ENCODE results near the gene ACADM. TPM values are rescaled to one million over a fixed set of nuclear protein-coding genes. Genes with fewer than 3 reads are reported as not detected.

Gene ACADM
- total and polyA plus RNA-seq, 2 of the 13 experiments (the other 11 are each of a cell fraction or from before 2014, with no cell fraction given): 43.7 to 92.2 TPM

DNA sequence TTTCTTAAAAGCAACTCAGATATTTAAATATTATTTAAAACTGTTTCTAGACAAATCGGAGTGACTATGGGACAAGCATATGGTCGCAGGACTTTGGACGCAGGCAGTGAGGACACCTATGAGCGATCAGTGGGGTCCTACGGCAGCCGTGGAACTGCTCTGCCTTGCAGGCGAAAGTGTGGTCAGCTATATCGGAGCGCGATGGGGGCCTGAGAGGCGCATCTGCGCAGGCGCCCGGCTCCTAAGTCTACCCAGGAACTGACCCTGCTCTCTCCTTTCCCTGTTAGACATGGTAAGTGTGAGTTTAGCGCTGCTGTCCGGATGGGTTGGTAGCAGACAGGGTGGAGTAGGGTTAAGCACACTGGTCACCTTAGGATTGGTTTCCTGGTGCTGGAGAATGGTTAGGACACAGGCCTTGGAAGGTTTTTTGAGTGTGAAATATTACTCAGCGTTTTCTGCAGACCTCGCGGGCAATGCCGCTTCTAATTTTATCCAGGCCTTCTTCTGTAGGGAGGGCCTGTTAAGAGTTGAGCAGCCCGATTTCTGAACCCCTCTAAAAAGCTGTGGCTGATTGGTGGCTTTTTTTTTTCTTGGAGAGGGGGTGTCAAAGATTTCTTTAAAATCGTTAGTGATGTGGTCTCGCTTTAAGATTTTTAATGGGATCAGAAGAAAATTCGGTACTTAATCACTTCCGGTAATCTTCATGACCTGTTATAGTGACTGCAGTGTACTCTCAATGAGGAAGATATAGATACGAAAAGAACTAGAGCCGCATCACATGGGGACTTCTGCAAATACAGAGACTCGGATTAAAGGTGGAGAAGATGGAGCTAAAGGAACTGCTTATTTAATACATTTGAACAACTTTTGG, 61.7 kb downstream of the ACADM start, which contains the start of gene RABGGTB (continued):
- TF ChIP-seq CREB1 (IDR thresholded peaks at IDR 0.05): no peak
- peak; percentile 76 for TF ChIP-seq CREB1 (CRISPR knock-in tag; IDR thresholded peaks at IDR 0.05)
- peak; percentile 71 for TF ChIP-seq ZNF800 (CRISPR knock-in tag; IDR thresholded peaks at IDR 0.05)
- TF ChIP-seq ZNF414 (CRISPR knock-in tag; IDR thresholded peaks at IDR 0.05): no peak
- TF ChIP-seq NONO (IDR thresholded peaks at IDR 0.05): no peak
- TF ChIP-seq NONO (CRISPR knock-in tag; conservative IDR thresholded peaks at IDR 0.05): peak; percentile 64
- no peak; the same call in 1 of the 2 replicates for TF ChIP-seq SOX5 (CRISPR knock-in tag; IDR thresholded peaks at IDR 0.05; ENCODE audit: borderline replicate concordance)
- peak; percentile 48; the same call in 1 of the 2 replicates for TF ChIP-seq ZNF274 (CRISPR knock-in tag; IDR thresholded peaks at IDR 0.05)
- TF ChIP-seq JUND (CRISPR knock-in tag; IDR thresholded peaks at IDR 0.05): no peak
- TF ChIP-seq ZNF558 (CRISPR knock-in tag; IDR thresholded peaks at IDR 0.05; ENCODE audit: borderline replicate concordance): no peak
- 0 out of 2 replicates have a peak, but pooled peaks have one; percentile 69 for TF ChIP-seq ZNF547 (CRISPR knock-in tag; IDR thresholded peaks at IDR 0.05)
- TF ChIP-seq GZF1 (CRISPR knock-in tag; IDR thresholded peaks at IDR 0.05): no peak
- TF ChIP-seq XBP1 (CRISPR knock-in tag; IDR thresholded peaks at IDR 0.05): 0 out of 2 replicates have a peak, but pooled peaks have one; percentile 21
- TF ChIP-seq RXRB (CRISPR knock-in tag; IDR thresholded peaks at IDR 0.05; ENCODE audit: borderline replicate concordance): peak; percentile 84
- no peak for TF ChIP-seq FOXM1 (CRISPR knock-in tag; IDR thresholded peaks at IDR 0.05)
- no peak for TF ChIP-seq ZNF709 (CRISPR knock-in tag; IDR thresholded peaks at IDR 0.05)
- no peak for TF ChIP-seq SCMH1 (CRISPR knock-in tag; IDR thresholded peaks at IDR 0.05; ENCODE audit: borderline replicate concordance)
- TF ChIP-seq TOE1 (CRISPR knock-in tag; IDR thresholded peaks at IDR 0.05): no peak
- no peak for TF ChIP-seq ATF7-NPFF (CRISPR knock-in tag; IDR thresholded peaks at IDR 0.05; ENCODE audit: low read depth)
- TF ChIP-seq GATAD2A (CRISPR knock-in tag; IDR thresholded peaks at IDR 0.05): no peak; the same call in 1 of the 2 replicates
- TF ChIP-seq, protein P1, sequence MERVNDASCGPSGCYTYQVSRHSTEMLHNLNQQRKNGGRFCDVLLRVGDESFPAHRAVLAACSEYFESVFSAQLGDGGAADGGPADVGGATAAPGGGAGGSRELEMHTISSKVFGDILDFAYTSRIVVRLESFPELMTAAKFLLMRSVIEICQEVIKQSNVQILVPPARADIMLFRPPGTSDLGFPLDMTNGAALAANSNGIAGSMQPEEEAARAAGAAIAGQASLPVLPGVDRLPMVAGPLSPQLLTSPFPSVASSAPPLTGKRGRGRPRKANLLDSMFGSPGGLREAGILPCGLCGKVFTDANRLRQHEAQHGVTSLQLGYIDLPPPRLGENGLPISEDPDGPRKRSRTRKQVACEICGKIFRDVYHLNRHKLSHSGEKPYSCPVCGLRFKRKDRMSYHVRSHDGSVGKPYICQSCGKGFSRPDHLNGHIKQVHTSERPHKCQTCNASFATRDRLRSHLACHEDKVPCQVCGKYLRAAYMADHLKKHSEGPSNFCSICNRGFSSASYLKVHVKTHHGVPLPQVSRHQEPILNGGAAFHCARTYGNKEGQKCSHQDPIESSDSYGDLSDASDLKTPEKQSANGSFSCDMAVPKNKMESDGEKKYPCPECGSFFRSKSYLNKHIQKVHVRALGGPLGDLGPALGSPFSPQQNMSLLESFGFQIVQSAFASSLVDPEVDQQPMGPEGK (CRISPR knock-in tag; IDR thresholded peaks at IDR 0.05): 0 out of 2 replicates have a peak, but pooled peaks have one; percentile 22
- no peak for TF ChIP-seq CENPX (CRISPR knock-in tag; IDR thresholded peaks at IDR 0.05)
